Measurements from ENCODE around the gene CLDN11.

CLDN11 gene

GRCh38 chr3:170426240-170426797 lies 7.7 kb downstream of the CLDN11 start:
- Histone ChIP-seq H3K4me3 (ENCODE audit: low read length) (no peak overlapping the region), H3K4me1 (ENCODE audit: control insufficient read depth, insufficient read depth, low read length) (peaks cover 2% of the 10 kb centered on the region; the same call in 1 of the 2 replicates), H3K36me3 (ENCODE audit: control insufficient read depth, insufficient read depth, low read length) (no peaks in the 10 kb centered on the region), H3K27ac (ENCODE audit: low read length) (no peak overlapping the region), H3K27me3 (ENCODE audit: control insufficient read depth, insufficient read depth, low read length) (no peaks in the 10 kb centered on the region), H3K9me3 (ENCODE audit: control insufficient read depth, insufficient read depth, low read length) (no peaks in the 10 kb centered on the region)
- no peak for DNase-seq (ENCODE audit: low read depth, low spot score)
- whole genome bisulfite sequencing (ENCODE audit: insufficient coverage, insufficient read length) = no CpG with 5 or more reads among the region's 2 CpGs

GRCh38 chr3:170428095-170428494 lies 9.4 kb downstream of the CLDN11 start:
- Histone ChIP-seq H3K4me1 (ENCODE audit: control insufficient read depth, insufficient read depth, low read length) (peaks cover 2% of the 10 kb centered on the region; the same call in 1 of the 2 replicates), H3K27ac (ENCODE audit: low read length) (no peak overlapping the region), H3K9me3 (ENCODE audit: control insufficient read depth, insufficient read depth, low read length) (no peaks in the 10 kb centered on the region), H3K27me3 (ENCODE audit: control insufficient read depth, insufficient read depth, low read length) (no peaks in the 10 kb centered on the region), H3K36me3 (ENCODE audit: control insufficient read depth, insufficient read depth, low read length) (no peaks in the 10 kb centered on the region), H3K4me3 (ENCODE audit: low read length) (no peak overlapping the region)
- WGBS (ENCODE audit: insufficient coverage, insufficient read length) = no CpG with 5 or more reads among the region's 2 CpGs
- DNase-seq (ENCODE audit: low read depth, low spot score) = no peak

DNA sequence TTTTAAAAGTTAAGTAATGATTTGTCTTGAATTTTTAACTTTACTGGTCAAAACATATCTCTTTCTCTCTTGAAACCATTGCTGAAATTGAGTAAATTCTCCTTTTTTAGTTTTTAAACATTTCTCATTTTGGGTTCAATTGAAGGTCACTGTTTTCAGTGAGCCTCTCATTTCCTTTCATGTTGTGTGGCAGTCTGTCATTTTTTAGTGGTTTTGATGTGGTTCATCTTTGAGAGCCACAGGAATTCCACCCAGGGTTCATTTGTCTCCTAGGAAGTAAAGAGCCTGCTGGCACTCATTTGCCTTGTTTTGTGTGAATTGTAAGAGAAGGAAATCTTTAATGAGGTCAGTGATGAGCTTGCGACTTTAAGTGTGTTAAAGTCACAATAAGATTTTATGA lies 10.4 kb downstream of the CLDN11 start:
- no peak overlapping the region for H3K27ac ChIP-seq (ENCODE audit: low read length)
- H3K27me3 ChIP-seq (ENCODE audit: control insufficient read depth, insufficient read depth, low read length) = no peaks in the 10 kb centered on the region
- no peaks in the 10 kb centered on the region for H3K9me3 ChIP-seq (ENCODE audit: control insufficient read depth, insufficient read depth, low read length)
- peaks cover 2% of the 10 kb centered on the region; the same call in 1 of the 2 replicates for H3K4me1 ChIP-seq (ENCODE audit: control insufficient read depth, insufficient read depth, low read length)
- DNase-seq (ENCODE audit: low read depth, low spot score) = no peak
- WGBS (ENCODE audit: insufficient coverage, insufficient read length) = 100% methylated on average over 1 of the region's 1 CpG
- no peak overlapping the region for H3K4me3 ChIP-seq (ENCODE audit: low read length)
- no peaks in the 10 kb centered on the region for H3K36me3 ChIP-seq (ENCODE audit: control insufficient read depth, insufficient read depth, low read length)

DNA sequence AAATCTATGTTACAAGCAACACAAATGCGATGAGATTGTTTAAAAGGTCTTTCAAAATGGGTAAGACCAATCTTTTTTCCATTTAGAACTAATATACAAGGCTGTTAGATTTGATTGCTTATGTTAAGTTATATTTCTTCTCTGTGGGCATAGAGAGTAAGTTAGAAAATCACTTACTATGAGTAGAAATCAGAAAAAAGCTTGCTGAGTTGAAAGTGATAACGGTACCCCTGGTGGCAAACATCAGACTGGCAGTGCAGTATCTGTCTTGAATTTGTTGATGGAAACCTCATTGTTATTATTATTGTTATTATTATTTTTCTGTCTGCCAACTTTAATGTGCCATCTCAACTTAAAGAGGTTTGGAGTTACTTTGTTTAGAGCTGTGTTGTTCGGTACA lies 12.4 kb downstream of the CLDN11 start:
- Histone ChIP-seq H3K4me3 (ENCODE audit: low read length) (no peak overlapping the region), H3K27me3 (ENCODE audit: control insufficient read depth, insufficient read depth, low read length) (no peaks in the 10 kb centered on the region), H3K9me3 (ENCODE audit: control insufficient read depth, insufficient read depth, low read length) (no peaks in the 10 kb centered on the region), H3K27ac (ENCODE audit: low read length) (no peak overlapping the region), H3K4me1 (ENCODE audit: control insufficient read depth, insufficient read depth, low read length) (no peaks in the 10 kb centered on the region), H3K36me3 (ENCODE audit: control insufficient read depth, insufficient read depth, low read length) (no peaks in the 10 kb centered on the region)
- WGBS (ENCODE audit: insufficient coverage, insufficient read length) = no CpG with 5 or more reads among the region's 3 CpGs
- no peak for DNase-seq (ENCODE audit: low read depth, low spot score)

DNA sequence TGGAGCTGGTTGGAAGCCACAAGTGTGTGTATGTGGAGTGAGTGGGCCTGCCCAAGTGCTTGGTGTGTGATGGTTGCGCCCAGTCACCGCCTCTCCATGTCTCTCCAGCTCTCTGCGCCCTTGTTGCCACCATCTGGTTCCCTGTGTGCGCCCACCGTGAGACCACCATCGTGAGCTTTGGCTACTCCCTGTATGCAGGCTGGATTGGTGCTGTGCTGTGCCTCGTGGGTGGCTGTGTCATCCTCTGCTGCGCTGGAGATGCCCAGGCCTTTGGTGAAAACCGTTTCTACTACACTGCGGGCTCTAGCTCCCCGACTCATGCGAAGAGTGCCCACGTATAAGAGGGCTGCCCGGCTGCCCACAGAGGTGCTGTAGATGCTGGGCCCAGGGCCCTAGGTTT lies 13.7 kb downstream of the CLDN11 start:
- H3K27me3 ChIP-seq (ENCODE audit: control insufficient read depth, insufficient read depth, low read length) = no peaks in the 10 kb centered on the region
- no peaks in the 10 kb centered on the region for H3K4me1 ChIP-seq (ENCODE audit: control insufficient read depth, insufficient read depth, low read length)
- no peaks in the 10 kb centered on the region for H3K9me3 ChIP-seq (ENCODE audit: control insufficient read depth, insufficient read depth, low read length)
- no peak overlapping the region for H3K4me3 ChIP-seq (ENCODE audit: low read length)
- H3K36me3 ChIP-seq (ENCODE audit: control insufficient read depth, insufficient read depth, low read length) = no peaks in the 10 kb centered on the region
- no CpG with 5 or more reads among the region's 14 CpGs for WGBS (ENCODE audit: insufficient coverage, insufficient read length)
- DNase-seq (ENCODE audit: low read depth, low spot score) = no peak
- H3K27ac ChIP-seq (ENCODE audit: low read length) = no peak overlapping the region

DNA sequence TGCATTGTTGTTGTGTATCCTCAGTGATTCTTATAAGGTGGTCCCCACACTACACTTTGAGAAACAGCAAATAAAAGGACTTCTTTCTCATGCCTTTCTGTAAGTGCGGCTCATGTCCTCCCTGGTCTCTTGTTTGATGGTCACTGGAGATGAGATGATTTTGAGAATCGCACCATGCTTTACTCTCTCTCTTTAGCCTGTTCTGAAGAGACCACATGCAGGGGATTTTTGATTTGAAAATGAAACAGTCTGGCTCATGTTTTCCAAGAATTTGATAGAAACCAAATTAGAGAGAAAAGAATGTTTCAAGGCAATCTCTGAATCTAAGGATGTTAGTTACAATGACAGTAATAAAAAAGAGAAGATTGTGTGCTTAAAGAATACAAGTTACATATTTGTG lies 18.0 kb downstream of the CLDN11 start:
- H3K4me1 ChIP-seq (ENCODE audit: control insufficient read depth, insufficient read depth, low read length) = no peaks in the 10 kb centered on the region
- no peaks in the 10 kb centered on the region for H3K36me3 ChIP-seq (ENCODE audit: control insufficient read depth, insufficient read depth, low read length)
- no peak for DNase-seq (ENCODE audit: low read depth, low spot score)
- H3K27ac ChIP-seq (ENCODE audit: low read length) = no peak overlapping the region
- no CpG with 5 or more reads among the region's 2 CpGs for WGBS (ENCODE audit: insufficient coverage, insufficient read length)
- no peaks in the 10 kb centered on the region for H3K27me3 ChIP-seq (ENCODE audit: control insufficient read depth, insufficient read depth, low read length)
- H3K9me3 ChIP-seq (ENCODE audit: control insufficient read depth, insufficient read depth, low read length) = no peaks in the 10 kb centered on the region
- no peak overlapping the region for H3K4me3 ChIP-seq (ENCODE audit: low read length)

DNA sequence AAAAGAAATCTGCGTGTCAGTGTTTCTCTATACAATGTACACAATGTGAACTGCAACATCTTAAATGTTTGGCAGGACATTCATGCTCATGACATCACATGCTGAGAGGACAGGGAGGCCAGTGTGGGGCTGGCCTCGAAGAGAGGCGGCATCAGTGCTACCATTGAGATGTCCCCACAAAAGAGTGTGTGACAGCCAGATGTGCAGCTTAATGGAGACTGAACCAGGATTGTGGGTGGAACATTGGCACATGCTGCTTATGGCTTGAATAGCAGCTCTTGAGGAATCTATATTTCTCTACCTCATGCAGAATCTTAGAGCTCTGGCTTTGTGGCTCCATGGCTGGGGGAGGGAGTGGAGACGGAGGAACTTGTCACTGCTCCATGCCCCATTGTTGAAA lies 18.5 kb downstream of the CLDN11 start:
- no peak for DNase-seq (ENCODE audit: low read depth, low spot score)
- WGBS (ENCODE audit: insufficient coverage, insufficient read length) = no CpG with 5 or more reads among the region's 4 CpGs
- Histone ChIP-seq H3K4me1 (ENCODE audit: control insufficient read depth, insufficient read depth, low read length) (no peaks in the 10 kb centered on the region), H3K4me3 (ENCODE audit: low read length) (no peak overlapping the region), H3K27me3 (ENCODE audit: control insufficient read depth, insufficient read depth, low read length) (no peaks in the 10 kb centered on the region), H3K9me3 (ENCODE audit: control insufficient read depth, insufficient read depth, low read length) (no peaks in the 10 kb centered on the region), H3K27ac (ENCODE audit: low read length) (no peak overlapping the region), H3K36me3 (ENCODE audit: control insufficient read depth, insufficient read depth, low read length) (no peaks in the 10 kb centered on the region)

- Histone ChIP-seq H3K4me3 (ENCODE audit: low read length) (no peak overlapping the region), H3K27ac (ENCODE audit: low read length) (no peak overlapping the region), H3K27me3 (ENCODE audit: control insufficient read depth, insufficient read depth, low read length) (no peaks in the 10 kb centered on the region), H3K36me3 (ENCODE audit: control insufficient read depth, insufficient read depth, low read length) (no peaks in the 10 kb centered on the region), H3K9me3 (ENCODE audit: control insufficient read depth, insufficient read depth, low read length) (no peaks in the 10 kb centered on the region), H3K4me1 (ENCODE audit: control insufficient read depth, insufficient read depth, low read length) (no peaks in the 10 kb centered on the region)
- no CpG with 5 or more reads among the region's 10 CpGs for WGBS (ENCODE audit: insufficient coverage, insufficient read length)
- no peak for DNase-seq (ENCODE audit: low read depth, low spot score)
Observed at GRCh38 chr3:170437696-170438407, 19.2 kb downstream of the CLDN11 start.

DNA sequence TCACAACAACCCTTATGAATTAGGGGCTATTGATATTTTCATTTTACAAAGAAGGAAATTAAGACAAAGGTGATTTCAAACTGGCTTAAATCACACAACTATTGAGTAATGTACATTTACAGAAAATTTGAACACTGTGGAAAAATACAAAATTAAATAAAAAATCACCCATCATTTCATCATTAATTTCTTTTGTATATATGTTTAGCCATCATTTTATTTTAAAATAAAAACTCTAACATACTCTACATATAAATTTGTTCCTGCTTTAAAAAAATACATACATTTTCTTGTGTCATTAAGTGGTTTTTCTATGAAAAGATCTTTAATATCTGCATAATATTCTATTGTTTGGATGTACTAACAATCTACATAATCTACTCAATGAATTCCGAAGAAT lies 20.2 kb downstream of the CLDN11 start:
- Histone ChIP-seq H3K4me3 (ENCODE audit: low read length) (no peak overlapping the region), H3K27ac (ENCODE audit: low read length) (no peak overlapping the region), H3K9me3 (ENCODE audit: control insufficient read depth, insufficient read depth, low read length) (no peaks in the 10 kb centered on the region), H3K36me3 (ENCODE audit: control insufficient read depth, insufficient read depth, low read length) (no peaks in the 10 kb centered on the region), H3K4me1 (ENCODE audit: control insufficient read depth, insufficient read depth, low read length) (no peaks in the 10 kb centered on the region), H3K27me3 (ENCODE audit: control insufficient read depth, insufficient read depth, low read length) (no peaks in the 10 kb centered on the region)
- no CpG with 5 or more reads among the region's 1 CpG for WGBS (ENCODE audit: insufficient coverage, insufficient read length)
- DNase-seq (ENCODE audit: low read depth, low spot score) = no peak

- no peaks in the 10 kb centered on the region for H3K9me3 ChIP-seq (ENCODE audit: control insufficient read depth, insufficient read depth, low read length)
- no peaks in the 10 kb centered on the region for H3K4me1 ChIP-seq (ENCODE audit: control insufficient read depth, insufficient read depth, low read length)
- DNase-seq (ENCODE audit: low read depth, low spot score) = no peak
- no peaks in the 10 kb centered on the region for H3K36me3 ChIP-seq (ENCODE audit: control insufficient read depth, insufficient read depth, low read length)
- no CpG with 5 or more reads among the region's 2 CpGs for WGBS (ENCODE audit: insufficient coverage, insufficient read length)
- H3K4me3 ChIP-seq (ENCODE audit: low read length) = no peak overlapping the region
- H3K27ac ChIP-seq (ENCODE audit: low read length) = no peak overlapping the region
- no peaks in the 10 kb centered on the region for H3K27me3 ChIP-seq (ENCODE audit: control insufficient read depth, insufficient read depth, low read length)
Observed at GRCh38 chr3:170440344-170440743, 21.7 kb downstream of the CLDN11 start.

GRCh38 chr3:170441412-170441811 lies 22.7 kb downstream of the CLDN11 start:
- Histone ChIP-seq H3K27ac (ENCODE audit: low read length) (no peak overlapping the region), H3K36me3 (ENCODE audit: control insufficient read depth, insufficient read depth, low read length) (no peaks in the 10 kb centered on the region), H3K27me3 (ENCODE audit: control insufficient read depth, insufficient read depth, low read length) (no peaks in the 10 kb centered on the region), H3K4me3 (ENCODE audit: low read length) (no peak overlapping the region), H3K4me1 (ENCODE audit: control insufficient read depth, insufficient read depth, low read length) (no peaks in the 10 kb centered on the region), H3K9me3 (ENCODE audit: control insufficient read depth, insufficient read depth, low read length) (no peaks in the 10 kb centered on the region)
- no peak for DNase-seq (ENCODE audit: low read depth, low spot score)
- no CpG with 5 or more reads among the region's 4 CpGs for WGBS (ENCODE audit: insufficient coverage, insufficient read length)
